ENCODE data around the gene CFAP54.
"Not testable (repeated sequence)": the region's sequence is repeated elsewhere in the genome, so short reads cannot be mapped to it uniquely, and the experiment has no call there.

The CFAP54 gene, protein sequence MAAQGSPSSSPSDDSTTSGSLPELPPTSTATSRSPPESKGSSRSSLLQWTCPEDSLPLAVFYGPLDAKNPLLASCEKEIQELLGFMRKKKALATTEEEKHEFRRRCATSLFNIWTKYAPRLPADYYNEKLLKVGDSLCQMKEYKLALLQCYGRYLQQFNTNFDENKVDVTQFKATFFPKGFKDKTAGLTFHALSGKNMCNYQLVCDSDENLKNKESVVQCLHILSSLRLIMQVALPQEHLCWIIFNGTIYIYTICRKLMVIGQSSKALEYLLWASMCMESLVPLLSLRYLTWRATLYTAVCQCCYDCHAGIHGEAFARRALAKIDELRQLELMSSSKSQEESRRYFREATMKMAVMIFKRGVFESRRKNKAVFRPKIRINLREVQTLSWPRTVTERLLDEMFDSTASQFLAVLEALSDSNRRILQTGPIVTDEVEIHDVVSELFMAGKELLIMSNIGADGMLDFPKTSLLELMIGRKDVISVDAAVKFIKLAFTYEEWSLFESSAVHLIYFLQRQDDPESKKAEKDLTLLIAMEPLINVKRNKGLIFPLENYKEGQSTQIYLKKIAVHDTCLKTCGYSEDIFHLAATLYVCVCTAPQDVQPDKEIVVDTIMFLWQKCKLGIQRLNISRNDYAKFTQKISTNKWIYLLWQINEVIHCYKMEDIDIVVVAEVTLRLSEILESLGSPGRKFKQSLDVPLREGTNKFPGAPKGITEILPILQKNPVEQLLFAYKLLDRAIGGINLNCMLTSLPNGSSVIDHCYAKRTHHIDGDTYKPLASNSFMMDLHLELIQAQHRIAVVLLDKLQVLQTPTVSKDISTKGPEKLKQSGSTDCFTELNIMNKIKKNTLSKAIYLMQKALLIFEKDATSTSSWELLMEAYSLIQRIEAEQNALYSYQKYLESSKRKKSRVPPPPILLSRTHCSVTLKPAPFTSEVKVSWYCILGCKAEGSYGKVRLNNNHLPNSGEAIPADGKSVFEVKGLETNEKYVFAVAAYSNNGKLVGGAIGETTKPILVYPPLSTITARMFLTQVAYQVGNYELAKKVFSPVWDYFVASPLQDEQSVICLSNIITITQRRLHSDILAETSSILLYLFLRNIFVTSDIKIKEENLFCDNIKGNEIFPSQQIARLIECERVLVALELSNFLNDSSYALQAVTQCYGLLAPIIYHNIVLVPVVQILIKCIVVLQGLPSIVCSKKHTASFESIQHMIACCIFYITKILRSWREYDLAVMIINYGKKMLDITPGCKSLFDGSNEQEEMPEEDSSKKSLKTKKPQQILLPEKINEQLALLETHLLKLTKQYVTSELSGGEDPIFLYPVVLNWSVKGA (N-terminal part only)

DNA sequence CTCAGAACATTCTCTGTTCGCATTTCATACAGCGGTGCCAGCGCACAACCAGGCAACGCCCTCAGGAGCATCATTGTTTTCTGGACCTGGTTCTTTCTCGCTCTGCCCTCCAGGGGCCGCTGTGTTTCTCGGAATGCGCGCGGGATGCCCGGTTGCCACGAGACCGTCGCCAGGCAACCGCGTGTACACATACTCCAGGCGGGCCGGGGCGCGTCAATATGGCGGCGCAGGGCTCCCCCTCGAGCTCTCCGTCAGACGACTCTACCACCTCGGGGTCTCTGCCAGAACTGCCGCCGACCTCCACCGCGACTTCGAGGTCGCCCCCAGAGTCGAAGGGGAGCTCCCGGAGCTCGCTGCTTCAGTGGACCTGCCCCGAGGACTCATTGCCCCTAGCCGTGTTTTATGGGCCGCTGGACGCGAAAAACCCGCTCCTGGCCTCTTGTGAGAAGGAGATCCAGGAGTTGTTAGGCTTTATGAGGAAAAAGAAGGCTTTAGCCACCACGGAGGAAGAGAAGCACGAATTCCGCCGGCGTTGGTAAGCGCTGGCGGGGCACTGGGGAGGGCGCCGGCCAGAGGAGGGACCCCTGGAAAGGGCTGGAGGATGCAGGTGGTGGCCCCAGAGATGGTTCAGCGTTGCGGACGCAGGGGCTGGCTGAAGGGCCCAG, at the start of gene CFAP54:
TSS of gene CFAP54 (plus strand) at position 186 of the 665 bp plus-strand sequence. CDS start at position 219, 33 bp downstream.
- peak; percentile 76 for FAIRE-seq

DNA sequence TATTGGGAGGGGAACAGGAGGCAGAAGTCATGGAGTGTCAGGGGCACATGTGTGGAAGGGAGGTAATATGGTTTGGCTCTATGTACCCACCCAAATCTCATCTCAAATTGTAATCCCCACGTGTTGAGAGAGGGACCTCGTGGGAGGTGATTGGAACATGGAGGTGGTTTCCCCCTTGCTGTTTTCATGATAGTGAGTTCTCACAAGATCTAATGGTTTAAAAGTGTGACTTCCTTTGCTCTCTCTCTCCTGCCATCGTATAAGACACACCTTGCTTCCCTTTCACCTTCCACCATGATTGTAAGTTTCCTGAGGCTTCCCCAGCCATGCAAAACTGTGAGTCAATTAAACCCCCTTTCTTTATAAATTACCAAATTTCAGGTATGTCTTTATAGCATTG, 47.6 kb upstream of the CFAP54 start:
- FAIRE-seq = no peak

DNA sequence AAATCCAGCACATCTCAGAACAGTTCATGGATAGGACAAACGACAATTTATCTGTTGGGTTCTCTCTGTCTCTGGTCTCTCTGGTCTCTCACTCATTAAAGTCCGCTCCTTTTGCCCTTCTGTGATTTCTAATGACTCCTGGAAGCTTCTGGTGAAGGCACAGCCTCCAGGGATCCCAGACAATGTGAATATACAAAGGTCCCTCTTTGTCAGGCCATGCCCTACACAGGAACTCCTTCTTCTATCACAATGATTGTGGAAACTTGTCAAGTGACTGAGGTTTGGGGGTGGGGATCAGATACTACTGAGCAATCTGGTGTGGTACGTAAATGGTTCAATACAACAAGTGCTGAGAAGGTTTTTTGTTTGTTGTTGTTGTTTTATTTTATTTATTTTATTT, 46.5 kb upstream of the CFAP54 start:
- no peak for FAIRE-seq

DNA sequence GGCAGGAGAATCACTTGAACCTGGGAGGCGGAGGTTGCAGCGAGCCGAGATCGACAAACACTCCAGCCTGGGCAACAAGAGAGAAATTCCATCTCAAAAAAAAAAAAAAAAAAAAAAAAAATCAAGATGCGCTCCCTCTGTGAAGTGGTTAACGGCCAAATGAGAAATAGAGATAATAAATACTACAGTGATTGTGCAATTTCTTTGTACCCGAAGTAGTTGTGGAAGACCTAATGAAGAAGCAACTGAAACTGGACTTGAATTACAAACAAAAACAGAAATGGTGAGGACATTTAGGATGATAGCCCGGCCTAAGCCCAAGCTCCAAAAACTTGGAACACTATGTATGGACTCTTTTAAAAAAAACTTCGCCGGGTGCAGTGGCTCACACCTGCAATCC, 45.0 kb upstream of the CFAP54 start:
- FAIRE-seq = no peak

DNA sequence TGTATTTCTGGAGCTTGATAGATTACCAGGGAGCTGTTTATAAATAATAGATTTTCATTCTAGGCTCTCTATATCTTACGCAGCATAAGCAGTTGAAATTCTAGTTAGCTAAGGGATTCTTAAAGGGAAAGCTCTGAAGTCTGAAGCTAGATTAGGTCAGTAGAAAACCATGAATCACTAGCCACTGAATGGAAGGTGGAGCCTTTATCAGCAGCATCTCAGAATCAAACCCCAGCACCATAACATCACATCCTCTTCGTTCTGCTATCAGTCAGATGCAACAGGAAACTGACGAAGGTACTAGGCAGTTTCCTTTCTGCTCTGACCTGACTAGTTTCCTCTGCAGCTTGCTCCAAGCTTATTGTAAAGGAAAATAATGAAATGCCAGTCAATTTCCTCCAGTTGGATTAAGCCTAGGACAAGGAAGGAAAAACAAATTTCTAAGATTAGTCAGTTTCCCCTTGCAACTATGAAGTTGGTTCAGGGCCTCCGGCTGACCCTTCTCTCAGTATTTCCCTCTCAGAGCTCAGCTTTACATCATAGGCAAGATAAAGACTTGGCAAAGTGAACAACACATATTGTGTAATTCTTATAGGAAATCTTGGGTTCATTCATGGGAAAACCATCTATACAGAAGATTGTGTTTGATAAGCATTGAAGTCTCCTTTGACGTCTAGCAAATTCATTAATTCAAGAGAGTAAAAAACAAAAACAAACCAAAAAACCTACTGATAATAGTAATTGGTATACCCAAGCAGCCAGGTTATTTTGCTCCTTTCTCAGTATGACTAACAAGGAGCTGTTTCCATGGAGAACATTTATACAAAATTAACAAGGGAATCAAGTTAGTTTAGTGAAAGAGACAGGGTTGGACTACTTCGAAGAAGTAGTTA, 43.4 kb upstream of the CFAP54 start:
- FAIRE-seq = no peak

DNA sequence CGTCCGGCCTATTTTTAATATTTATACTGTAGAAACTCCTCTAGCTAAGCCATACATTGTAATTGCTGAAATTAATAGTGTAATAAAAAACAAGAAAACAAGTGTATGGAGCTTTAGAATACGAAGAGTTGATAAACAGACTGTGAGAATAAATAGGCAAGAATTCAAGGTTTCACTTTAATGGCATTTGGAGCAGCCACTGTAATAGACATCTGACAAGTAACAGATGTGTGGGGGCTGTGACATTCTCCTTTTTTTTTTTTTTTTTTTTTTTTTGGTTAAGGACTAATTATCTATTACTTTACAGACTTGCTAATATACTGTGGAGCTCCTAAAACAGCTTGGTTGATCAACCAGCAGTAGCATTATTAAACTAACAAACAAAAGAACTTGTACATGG, 42.1 kb upstream of the CFAP54 start:
- no peak for FAIRE-seq

DNA sequence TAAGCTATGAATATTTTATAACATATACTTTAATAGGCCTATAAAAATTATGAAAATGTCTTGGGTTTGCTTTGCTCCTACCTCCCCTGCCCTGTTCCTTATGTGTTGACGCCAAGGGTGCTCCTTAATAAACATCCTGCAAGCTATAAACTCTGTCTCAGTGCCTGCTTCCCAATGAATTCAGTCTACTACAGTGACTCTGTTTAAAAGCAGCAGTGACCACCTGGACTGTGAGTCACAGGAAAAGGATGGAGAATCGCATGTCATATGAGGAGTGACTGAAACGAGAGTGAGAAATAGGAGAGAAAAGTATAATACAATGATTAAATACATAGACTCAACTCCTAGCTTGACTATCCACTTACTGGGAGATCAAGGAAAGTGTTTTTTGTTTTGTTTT, 41.1 kb upstream of the CFAP54 start:
- no peak for FAIRE-seq

DNA sequence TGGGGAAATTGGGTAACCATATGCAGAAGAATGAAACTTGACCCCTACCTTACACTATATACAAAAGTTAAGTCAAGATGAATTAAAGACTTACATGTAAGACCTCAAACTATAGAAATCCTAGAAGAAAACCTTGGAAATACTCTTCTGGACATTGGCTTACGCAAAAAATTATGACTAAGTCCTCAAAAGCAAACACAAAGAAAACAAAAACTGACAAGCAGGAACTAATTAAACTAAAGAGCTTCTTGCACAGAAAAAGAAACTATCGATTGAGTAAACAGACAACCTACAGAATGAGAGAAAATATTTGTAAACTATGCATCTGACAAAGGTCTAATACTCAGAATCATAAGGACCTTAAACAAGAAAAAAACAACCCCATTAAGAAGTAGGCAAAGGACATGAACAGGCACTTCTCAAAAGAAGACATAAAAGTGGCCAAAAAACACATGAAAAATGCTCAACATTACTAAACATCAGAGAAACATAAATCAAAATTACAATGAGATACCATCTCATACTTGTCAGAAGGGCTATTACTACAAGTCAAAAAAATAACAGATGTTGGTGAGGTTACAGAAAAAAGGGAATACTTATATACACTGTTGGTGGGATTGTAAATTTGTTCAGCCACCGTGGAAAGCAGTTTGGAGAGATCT, 37.0 kb upstream of the CFAP54 start:
- no peak for FAIRE-seq

DNA sequence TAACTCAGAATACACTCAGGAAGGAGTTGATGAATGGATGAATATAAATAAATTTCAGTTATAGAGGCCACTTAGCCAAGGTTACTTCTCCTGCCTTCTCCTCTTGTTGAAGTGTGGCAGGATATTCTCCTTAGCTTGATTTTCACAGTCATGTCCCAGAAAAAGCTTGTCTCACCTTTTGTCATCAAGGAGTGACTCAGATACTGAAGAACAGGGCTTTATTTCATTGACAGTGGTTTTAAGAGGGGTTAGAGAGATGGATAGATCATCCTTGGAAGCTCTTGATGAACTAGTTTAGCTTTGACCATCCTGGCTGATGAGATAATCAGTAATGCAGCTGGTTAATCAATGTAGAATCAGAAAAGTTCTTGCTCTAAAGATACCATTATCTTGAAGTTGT, 35.0 kb upstream of the CFAP54 start:
- FAIRE-seq = no peak

DNA sequence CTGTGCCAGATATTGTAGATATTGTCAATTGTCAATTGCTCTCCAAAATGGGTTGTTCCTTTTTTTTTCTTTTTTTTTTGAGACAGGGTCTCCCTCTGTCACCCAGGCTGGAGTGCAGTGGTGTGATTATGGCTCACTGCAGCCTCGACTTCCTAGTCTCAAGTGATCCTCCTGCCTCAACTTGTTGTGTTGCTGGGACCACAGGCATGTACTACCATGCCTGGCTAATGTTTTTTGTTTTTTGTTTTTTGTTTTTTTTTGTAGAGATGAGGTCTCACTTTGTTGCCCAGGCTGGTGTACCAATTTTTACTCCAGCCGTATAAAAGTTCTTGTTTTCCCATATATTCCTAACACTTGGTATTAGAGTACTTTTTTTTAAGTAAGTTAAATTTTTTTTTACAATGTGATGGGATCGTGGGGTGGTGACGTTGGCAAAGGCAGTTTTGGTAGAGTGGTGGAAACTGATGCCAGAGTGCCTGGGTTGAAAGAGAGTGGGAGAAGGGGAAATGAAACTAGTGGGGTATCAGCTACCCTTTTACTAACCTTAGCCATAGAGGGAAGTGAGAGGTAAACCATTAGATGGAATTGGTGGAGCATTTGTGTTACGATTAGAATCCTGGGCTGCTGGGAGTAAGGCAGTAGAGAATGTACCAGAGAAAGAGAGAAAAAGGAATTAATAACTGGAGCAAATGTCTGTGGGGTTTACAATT, 33.0 kb upstream of the CFAP54 start:
- no peak for FAIRE-seq

DNA sequence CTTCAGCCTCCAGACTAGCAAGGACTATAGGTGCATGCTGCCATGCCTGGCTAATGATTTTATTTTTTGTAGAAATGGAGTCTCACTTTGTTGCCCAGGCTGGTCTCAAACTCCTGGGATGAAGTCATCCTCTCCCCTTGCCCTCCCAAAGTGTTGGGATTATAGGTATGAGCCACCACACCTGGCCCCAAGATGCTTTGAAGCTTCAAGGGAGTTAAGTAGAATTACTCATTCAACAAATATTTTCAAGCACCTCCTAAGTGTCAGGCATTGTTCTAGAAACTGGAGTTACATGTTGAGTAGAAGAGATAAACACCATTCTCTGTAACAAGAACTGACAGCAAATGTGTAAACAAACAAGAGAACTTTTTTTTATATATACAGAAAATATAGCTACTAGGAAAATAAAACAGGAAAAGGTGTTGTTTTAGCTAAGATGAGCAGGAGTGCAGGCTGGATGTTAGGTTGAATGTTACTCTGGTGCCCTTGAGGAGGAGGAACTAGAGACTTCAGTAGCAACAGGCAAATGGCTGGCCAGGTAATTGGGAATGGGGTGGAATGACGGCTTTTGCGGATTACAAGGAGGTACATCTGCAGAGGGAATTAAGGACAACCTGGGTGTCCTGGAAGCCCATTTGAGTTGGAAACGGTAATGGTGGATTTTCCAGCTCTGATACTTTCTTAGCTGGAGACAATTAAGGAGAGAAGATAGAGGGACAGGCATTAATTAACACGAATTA, 32.0 kb upstream of the CFAP54 start:
- no peak for FAIRE-seq

DNA sequence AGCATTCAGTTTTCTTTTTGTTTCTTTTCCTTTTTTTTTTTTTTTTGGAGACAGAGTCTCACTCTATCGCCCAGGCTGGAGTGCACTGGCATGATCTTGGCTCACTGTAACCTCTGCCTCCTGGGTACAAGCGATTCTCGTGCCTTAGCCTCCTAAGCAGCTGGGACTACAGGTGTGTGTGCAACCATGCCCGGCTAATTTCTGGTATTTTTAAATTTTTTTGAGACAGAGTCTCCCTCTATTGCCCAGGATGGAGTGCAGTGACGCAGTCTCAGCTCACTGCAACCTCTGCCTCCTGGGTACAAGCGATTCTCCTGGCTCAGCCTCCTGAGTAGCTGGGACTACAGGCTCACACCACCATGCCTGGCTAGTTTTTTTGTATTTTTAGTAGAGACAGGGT, 30.1 kb upstream of the CFAP54 start:
- not testable (repeated sequence) for FAIRE-seq

DNA sequence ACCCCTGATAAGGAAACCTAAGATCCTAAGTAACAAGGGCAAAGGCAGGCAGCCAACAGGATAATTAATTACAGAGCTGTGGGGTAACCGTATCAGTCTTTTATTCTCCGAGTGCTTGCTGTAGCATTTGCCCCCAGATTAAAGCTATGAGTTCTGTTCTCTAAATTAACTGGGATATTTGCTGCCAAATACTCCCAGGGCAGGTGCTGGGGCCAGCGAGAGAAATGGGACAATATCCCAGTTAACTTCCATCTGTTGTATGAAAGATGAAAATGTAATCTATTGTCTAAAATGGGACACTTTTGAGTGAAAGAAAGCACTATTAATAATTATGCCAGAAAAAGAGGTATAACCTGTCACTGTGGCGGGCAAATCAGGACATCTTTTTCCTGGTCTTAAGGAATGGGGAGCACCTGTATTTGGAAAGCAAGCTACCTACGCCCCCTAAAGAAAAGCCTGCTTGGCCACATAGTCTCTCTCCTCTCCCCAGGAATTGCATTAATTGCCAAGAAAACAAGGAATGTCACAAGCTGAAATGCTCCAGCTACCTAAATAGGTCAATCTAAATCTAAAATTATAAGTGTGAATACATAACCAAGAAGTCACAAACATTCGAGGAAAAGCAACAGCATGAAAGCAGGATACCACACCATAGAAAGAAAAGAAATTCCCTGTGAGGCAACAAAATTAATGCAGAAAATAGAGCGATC, 26.7 kb upstream of the CFAP54 start:
- no peak for FAIRE-seq

DNA sequence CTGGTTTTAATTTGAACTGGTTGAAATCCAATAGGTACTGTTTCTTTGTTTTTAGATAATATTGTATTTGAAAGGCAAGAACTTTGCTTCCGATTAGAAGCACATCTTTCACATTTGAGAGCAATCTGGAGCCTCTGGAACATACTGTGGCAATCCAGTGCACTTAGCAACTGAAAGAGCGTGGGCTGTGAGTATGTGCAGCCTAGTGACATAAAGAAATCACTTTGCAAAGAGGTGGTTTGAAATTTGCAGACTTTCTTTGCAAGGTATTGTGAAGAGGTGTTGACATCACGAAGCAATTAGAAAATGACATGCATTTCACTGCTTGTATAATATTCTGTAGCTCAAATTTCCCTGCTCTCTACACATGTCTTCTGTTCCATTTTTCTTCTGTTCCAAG, 23.5 kb upstream of the CFAP54 start:
- FAIRE-seq = no peak

DNA sequence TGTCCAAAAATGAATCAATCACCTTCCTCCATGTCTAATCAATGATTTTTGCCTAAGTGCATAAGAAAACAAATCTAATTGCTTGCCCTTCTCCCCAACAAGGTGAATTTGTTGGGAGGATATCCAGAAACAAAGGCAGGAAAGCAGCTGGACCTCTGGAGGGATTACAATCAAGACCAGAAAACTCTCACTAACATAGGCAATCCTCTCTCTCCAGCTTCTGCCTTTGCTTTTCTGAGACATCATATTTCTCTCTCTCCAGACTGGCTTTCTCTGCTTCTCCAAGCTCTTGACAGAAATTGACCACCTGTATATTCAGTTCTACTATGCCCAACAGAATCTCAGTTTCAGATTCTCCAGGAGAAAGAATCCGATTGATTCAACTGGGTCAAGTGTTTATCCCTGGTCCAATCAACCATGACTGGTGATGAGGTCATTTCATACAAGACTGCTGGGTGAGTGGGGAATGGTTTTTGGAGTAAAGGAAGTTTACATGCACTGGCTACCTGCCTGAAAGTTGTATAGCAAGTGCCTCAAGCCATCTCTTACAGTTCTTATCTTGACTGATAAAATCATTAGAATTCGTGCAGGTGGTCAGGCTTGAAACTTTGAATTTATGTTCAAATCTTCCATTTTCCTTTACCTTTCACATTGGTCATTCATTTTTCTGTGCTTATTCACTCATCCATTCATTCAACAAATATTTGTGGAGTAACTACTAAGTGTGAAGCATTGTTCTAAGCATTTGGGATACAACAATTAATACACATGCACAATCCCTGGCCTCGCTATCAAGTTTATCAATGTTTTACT, 22.2 kb upstream of the CFAP54 start:
- no peak for FAIRE-seq

DNA sequence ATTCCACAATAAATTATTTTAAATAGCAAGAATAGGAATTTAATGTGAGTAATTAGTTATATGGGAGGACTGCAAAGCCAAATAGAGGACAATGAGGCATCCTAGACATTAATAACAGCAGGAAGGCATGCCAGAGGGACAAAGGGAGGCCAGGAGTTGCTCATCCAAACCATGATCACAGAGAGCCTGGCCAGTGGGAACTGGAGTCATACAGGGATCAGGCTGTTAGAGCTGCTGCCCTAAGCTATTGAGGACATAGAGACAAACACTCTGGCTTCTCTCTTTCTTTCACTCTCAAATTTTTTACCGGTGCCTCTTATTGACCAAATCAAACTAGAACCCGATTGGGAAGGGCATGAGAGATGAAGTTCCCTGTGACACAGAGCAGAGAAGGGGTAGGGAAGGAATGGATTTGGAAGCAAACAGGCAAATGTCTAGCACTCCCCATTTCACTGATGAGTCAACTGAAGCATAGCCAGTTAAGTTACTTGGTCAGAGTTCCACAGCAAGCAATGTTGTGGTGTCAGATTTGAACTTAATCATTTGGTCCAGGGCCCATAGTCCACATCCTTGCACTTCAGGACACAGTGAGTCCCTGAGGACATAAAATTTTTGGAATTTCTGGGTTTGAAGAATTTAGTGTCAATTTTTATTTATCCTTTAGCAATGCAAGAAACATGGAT, 17.9 kb upstream of the CFAP54 start:
- FAIRE-seq = no peak

DNA sequence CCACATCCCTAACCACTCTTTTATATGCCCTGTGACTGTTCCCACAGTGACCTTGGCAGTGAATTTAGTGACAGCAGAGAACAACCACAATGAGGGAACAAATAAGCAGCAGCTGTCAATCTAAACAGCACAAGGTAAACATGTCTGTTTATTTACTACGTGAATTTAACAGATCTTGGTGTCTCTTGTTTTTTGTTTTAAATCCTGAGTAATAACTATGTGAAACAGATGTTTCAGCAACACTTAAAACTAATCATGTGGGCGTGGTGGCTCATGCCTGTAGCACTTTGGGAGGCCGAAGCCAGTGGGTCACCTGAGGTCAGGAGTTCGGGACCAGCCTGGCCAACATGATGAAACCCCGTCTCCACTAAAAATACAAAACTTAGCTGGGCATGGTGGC, 17.0 kb upstream of the CFAP54 start:
- no peak for FAIRE-seq
